ENCODE measurements around the gene OPCML.

OPCML gene

GRCh38 chr11:133492895-133493294, 39.4 kb downstream of the OPCML start:
- Histone ChIP-seq H3K4me2 (no peak overlapping the region), H3K79me2 (ENCODE audit: insufficient read depth, low read depth) (no peaks in the 10 kb centered on the region), H4K20me1 (ENCODE audit: insufficient read depth) (no peaks in the 10 kb centered on the region), H3K27ac (no peak overlapping the region), H3K4me1 (ENCODE audit: low read depth, poor library complexity, severe bottlenecking) (no peaks in the 10 kb centered on the region), H3K4me3 (IDR thresholded peaks at IDR 0.05; ENCODE audit: insufficient read depth, low read depth, low read length) (no peak overlapping the region), H3K36me3 (ENCODE audit: insufficient read depth) (no peaks in the 10 kb centered on the region), H3K27me3 (ENCODE audit: insufficient read depth, low read depth) (no peaks in the 10 kb centered on the region), H2AFZ (ENCODE audit: low read depth) (no peak overlapping the region), H3K9ac (no peak overlapping the region)
- TF ChIP-seq CTCF (conservative IDR thresholded peaks at IDR 0.05; ENCODE audit: low read depth, low read length), result no peak

- no peak overlapping the region for H3K27ac ChIP-seq
- H3K4me3 ChIP-seq (IDR thresholded peaks at IDR 0.05; ENCODE audit: insufficient read depth, low read depth, low read length), result no peak overlapping the region
- H2AFZ ChIP-seq (ENCODE audit: low read depth), result no peak overlapping the region
- no peak for TF ChIP-seq CTCF (conservative IDR thresholded peaks at IDR 0.05; ENCODE audit: low read depth, low read length)
- H3K9ac ChIP-seq, result no peak overlapping the region
- no peaks in the 10 kb centered on the region for H4K20me1 ChIP-seq (ENCODE audit: insufficient read depth)
- no peak overlapping the region for H3K4me2 ChIP-seq
- H3K36me3 ChIP-seq (ENCODE audit: insufficient read depth), result no peaks in the 10 kb centered on the region
- no peaks in the 10 kb centered on the region for H3K4me1 ChIP-seq (ENCODE audit: low read depth, poor library complexity, severe bottlenecking)
- H3K79me2 ChIP-seq (ENCODE audit: insufficient read depth, low read depth), result no peaks in the 10 kb centered on the region
- no peaks in the 10 kb centered on the region for H3K27me3 ChIP-seq (ENCODE audit: insufficient read depth, low read depth)
Observed at GRCh38 chr11:133491680-133492383, 40.5 kb downstream of the OPCML start.

GRCh38 chr11:133480722-133481121, 51.6 kb downstream of the OPCML start:
- no peaks in the 10 kb centered on the region for H3K4me1 ChIP-seq (ENCODE audit: low read depth, poor library complexity, severe bottlenecking)
- H2AFZ ChIP-seq (ENCODE audit: low read depth), result no peak overlapping the region
- no peaks in the 10 kb centered on the region for H3K36me3 ChIP-seq (ENCODE audit: insufficient read depth)
- H3K4me3 ChIP-seq (IDR thresholded peaks at IDR 0.05; ENCODE audit: insufficient read depth, low read depth, low read length), result no peak overlapping the region
- no peak overlapping the region for H3K27ac ChIP-seq
- no peak for TF ChIP-seq CTCF (conservative IDR thresholded peaks at IDR 0.05; ENCODE audit: low read depth, low read length)
- H3K4me2 ChIP-seq, result no peak overlapping the region
- no peaks in the 10 kb centered on the region for H4K20me1 ChIP-seq (ENCODE audit: insufficient read depth)
- no peaks in the 10 kb centered on the region for H3K27me3 ChIP-seq (ENCODE audit: insufficient read depth, low read depth)
- no peaks in the 10 kb centered on the region for H3K79me2 ChIP-seq (ENCODE audit: insufficient read depth, low read depth)
- no peak overlapping the region for H3K9ac ChIP-seq

DNA sequence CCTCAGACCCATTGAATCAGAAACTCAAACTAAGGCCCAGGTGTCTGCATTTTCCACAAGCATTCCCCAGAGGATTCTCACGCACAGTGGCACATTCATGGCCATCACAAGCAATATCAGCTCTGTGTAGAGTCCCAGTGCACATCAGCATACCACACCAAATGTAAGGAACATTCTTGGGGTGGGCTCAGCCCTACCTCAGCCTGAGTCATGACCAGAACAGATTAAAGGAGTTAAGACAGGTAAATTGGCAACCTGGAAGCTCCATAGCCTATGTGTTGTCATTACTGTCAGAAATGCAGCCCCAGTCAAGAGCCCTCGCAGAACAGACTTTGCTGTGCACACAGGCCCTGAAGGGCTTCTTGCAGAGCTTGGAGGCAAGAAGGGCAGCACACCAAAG, 53.1 kb downstream of the OPCML start:
- Histone ChIP-seq H2AFZ (ENCODE audit: low read depth) (no peak overlapping the region), H3K4me1 (ENCODE audit: low read depth, poor library complexity, severe bottlenecking) (no peaks in the 10 kb centered on the region), H3K4me3 (IDR thresholded peaks at IDR 0.05; ENCODE audit: insufficient read depth, low read depth, low read length) (no peak overlapping the region), H3K4me2 (no peak overlapping the region), H3K9ac (no peak overlapping the region), H3K36me3 (ENCODE audit: insufficient read depth) (no peaks in the 10 kb centered on the region), H3K79me2 (ENCODE audit: insufficient read depth, low read depth) (no peaks in the 10 kb centered on the region), H3K27ac (no peak overlapping the region), H4K20me1 (ENCODE audit: insufficient read depth) (no peaks in the 10 kb centered on the region), H3K27me3 (ENCODE audit: insufficient read depth, low read depth) (no peaks in the 10 kb centered on the region)
- TF ChIP-seq CTCF (conservative IDR thresholded peaks at IDR 0.05; ENCODE audit: low read depth, low read length), result no peak

All from KMS-11 (cell line).